Spleen (tissue), 7 donors: ENCODE data around the gene CREB3L2.

Experiments
- POLR2A ChIP-seq, 3 donors: fragments of 450-650 bp; IDR thresholded peaks; one replicate each; pipeline ENCODE4 v1.5.1; 2017; ENCODE audit warnings: antibody characterized with exemption in 3 of 3, mild to moderate bottlenecking in 1 of 3
- POLR2AphosphoS5 ChIP-seq, 3 donors: sonication (generic); formaldehyde crosslinking; IDR thresholded peaks; one replicate each; pipeline ENCODE4 v1.5.1; 2017; ENCODE audit warnings: antibody characterized with exemption in 3 of 3
- TF ChIP-seq, protein P1 (sequence below), 11 experiments: fragments of 200-600 bp in 7 of 11; fragments of 450-650 bp in 4 of 11; sonication (generic) in 4 of 11; IDR thresholded peaks in 8 of 11; conservative IDR thresholded peaks in 3 of 11; 1 replicate in 7 of 11; 2 replicates in 4 of 11; pipeline versions ENCODE4 v1.4.0 to v1.8.0; 2016 to 2021; ENCODE audit warnings: antibody characterized with exemption in 11 of 11, inconsistent platforms in 4 of 11, mild to moderate bottlenecking in 1 of 11
- donor health status: DM: no; HTN: no; CAD: no; lungs with moderate emphysema.
- donor health status: DM: no; HTN: no; CAD: no.
- donor health status: DM: no; HTN: no; CAD: no.

DNA sequence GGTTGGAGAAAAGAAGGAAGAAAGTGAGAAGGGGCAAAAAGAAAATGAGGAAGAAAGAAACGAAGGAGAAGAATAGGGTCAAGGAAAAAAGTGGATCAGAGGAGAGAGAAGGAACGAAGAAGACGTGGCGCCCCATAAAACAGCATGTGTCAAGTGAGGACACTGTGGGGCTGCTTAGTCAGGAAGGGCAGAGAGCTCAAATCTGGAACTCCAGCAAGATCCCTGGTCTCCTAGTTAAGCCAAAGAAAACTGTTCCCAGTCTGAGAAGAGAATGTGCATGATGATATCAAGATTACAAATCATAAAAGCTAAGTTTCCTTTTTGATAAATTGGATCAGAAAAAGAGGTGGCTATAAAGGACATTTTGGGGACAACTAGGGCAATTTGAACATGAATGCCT lies 33.0 kb downstream of the CREB3L2 start:
- no peak for TF ChIP-seq POLR2AphosphoS5 (IDR thresholded peaks at IDR 0.05)
- TF ChIP-seq, protein P1, sequence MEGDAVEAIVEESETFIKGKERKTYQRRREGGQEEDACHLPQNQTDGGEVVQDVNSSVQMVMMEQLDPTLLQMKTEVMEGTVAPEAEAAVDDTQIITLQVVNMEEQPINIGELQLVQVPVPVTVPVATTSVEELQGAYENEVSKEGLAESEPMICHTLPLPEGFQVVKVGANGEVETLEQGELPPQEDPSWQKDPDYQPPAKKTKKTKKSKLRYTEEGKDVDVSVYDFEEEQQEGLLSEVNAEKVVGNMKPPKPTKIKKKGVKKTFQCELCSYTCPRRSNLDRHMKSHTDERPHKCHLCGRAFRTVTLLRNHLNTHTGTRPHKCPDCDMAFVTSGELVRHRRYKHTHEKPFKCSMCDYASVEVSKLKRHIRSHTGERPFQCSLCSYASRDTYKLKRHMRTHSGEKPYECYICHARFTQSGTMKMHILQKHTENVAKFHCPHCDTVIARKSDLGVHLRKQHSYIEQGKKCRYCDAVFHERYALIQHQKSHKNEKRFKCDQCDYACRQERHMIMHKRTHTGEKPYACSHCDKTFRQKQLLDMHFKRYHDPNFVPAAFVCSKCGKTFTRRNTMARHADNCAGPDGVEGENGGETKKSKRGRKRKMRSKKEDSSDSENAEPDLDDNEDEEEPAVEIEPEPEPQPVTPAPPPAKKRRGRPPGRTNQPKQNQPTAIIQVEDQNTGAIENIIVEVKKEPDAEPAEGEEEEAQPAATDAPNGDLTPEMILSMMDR (IDR thresholded peaks at IDR 0.05 in 8 of 11, conservative IDR thresholded peaks at IDR 0.05 in 3 of 11), result no peak
- no peak for TF ChIP-seq POLR2A (IDR thresholded peaks at IDR 0.05)
